ENCODE data around the gene CUBN. TPM values are rescaled to one million over a fixed set of nuclear protein-coding genes. Genes with fewer than 3 reads are reported as not detected.

Gene CUBN
- total and polyA plus RNA-seq, 9 of the 15 experiments (the other 6 are each of a cell fraction or from before 2014, with no cell fraction given): 0.04 to 0.33 (median 0.09) TPM

GRCh38 chr10:17009212-17009700, 120.4 kb downstream of the CUBN start:
- Histone ChIP-seq H3K9me1 (ENCODE audit: control insufficient read depth, insufficient read depth, low read length) (no peaks in the 10 kb centered on the region), H3K9me3 (replicated peaks; ENCODE audit: control insufficient read depth, insufficient read depth, low read depth, low read length) (no peaks in the 10 kb centered on the region; the same call in 1 of the 2 replicates), H4K20me1 (replicated peaks; ENCODE audit: control insufficient read depth, insufficient read depth, low read length) (no peaks in the 10 kb centered on the region), H3K27ac (ENCODE audit: extremely low read depth, low read depth, low read length) (no peak overlapping the region), H3K9ac (ENCODE audit: insufficient read depth in 1 of 2, low read depth in 2 of 2, low read length in 2 of 2) (no peak overlapping the region), H3K36me3 (ENCODE audit: control insufficient read depth, insufficient read depth, low read length) (no peaks in the 10 kb centered on the region), H2AFZ (ENCODE audit: low read depth, low read length) (no peak overlapping the region), H3K4me3 (no peak overlapping the region), H3K27me3 (ENCODE audit: control insufficient read depth in 2 of 2, insufficient read depth in 2 of 2, low read length in 2 of 2) (0 out of 5 replicates have a peak, but pooled peaks cover 0 to 5% of the 10 kb centered on the region in 2 experiments), H3K79me2 (ENCODE audit: control insufficient read depth, insufficient read depth, low read length) (no peaks in the 10 kb centered on the region), H3K4me1 (replicated peaks in 1 of 2; ENCODE audit: control insufficient read depth in 2 of 2, insufficient read depth in 2 of 2, low read length in 2 of 2) (no peaks in the 10 kb centered on the region; a peak in 1 of 5 replicates), H3K4me2 (ENCODE audit: insufficient read depth, low read length) (no peak overlapping the region)
- CTCF ChIA-PET (ENCODE audit: low intra/inter-chr PET ratio): no interaction called here
- no peak for FAIRE-seq
- DNase-seq (ENCODE audit: extremely low read depth in 1 of 4, low spot score in 3 of 4): no peak
- BruUV-seq (replicated peaks): no TSS peak
- no peak for ATAC-seq
- intact Hi-C loops (cut with micrococcal nuclease) (no loop called here), in situ Hi-C loops (cut with MboI) (no loop called here)
- 14% methylated on average over 3 of the region's 3 CpGs for WGBS (ENCODE audit: insufficient coverage, low coverage, missing lambda C conversion rate)
- POLR2A ChIA-PET: interaction anchor here (1.5 kb wide), 1 partner anchor 16 kb away, joined by 4 read pairs; no protein-coding TSS in a partner anchor
- TF ChIP-seq IRF2 (CRISPR knock-in tag; IDR thresholded peaks at IDR 0.05) (no peak), ZNF24 (IDR thresholded peaks at IDR 0.05) (no peak), NFATC3 (IDR thresholded peaks at IDR 0.05) (no peak)
- TF ChIP-seq, protein P1, sequence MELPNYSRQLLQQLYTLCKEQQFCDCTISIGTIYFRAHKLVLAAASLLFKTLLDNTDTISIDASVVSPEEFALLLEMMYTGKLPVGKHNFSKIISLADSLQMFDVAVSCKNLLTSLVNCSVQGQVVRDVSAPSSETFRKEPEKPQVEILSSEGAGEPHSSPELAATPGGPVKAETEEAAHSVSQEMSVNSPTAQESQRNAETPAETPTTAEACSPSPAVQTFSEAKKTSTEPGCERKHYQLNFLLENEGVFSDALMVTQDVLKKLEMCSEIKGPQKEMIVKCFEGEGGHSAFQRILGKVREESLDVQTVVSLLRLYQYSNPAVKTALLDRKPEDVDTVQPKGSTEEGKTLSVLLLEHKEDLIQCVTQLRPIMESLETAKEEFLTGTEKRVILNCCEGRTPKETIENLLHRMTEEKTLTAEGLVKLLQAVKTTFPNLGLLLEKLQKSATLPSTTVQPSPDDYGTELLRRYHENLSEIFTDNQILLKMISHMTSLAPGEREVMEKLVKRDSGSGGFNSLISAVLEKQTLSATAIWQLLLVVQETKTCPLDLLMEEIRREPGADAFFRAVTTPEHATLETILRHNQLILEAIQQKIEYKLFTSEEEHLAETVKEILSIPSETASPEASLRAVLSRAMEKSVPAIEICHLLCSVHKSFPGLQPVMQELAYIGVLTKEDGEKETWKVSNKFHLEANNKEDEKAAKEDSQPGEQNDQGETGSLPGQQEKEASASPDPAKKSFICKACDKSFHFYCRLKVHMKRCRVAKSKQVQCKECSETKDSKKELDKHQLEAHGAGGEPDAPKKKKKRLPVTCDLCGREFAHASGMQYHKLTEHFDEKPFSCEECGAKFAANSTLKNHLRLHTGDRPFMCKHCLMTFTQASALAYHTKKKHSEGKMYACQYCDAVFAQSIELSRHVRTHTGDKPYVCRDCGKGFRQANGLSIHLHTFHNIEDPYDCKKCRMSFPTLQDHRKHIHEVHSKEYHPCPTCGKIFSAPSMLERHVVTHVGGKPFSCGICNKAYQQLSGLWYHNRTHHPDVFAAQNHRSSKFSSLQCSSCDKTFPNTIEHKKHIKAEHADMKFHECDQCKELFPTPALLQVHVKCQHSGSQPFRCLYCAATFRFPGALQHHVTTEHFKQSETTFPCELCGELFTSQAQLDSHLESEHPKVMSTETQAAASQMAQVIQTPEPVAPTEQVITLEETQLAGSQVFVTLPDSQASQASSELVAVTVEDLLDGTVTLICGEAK (IDR thresholded peaks at IDR 0.05): no peak
- TF ChIP-seq, protein P1 (CRISPR knock-in tag; IDR thresholded peaks at IDR 0.05): no peak

All from K562 (cell line).